Keratinocyte (primary cell): ENCODE results near the gene MPP2. TPM values are rescaled to one million over a fixed set of nuclear protein-coding genes. Genes with fewer than 3 reads are reported as not detected.

ENCODE experiments used
- DNase-seq: peaks from one replicate; pipeline ENCODE4 v3.0.0-alpha.2; 2011; ENCODE audit warnings: low read depth, missing footprints, low spot score
- FAIRE-seq: peaks from 2 replicates; lab custom pipeline; 2011; peaks lifted over from hg19 to GRCh38; lab: Jason Lieb, UNC
- H2AFZ ChIP-seq: 2 replicates; pipeline ENCODE4 v1.6.0; 2012; ENCODE audit warnings: low read length, control low read depth, inconsistent platforms; ENCODE audit not compliant: control insufficient read depth
- H3K27ac ChIP-seq: 2 replicates; pipeline ENCODE4 v1.5.1; 2011; ENCODE audit warnings: low read length; ENCODE audit not compliant: control insufficient read depth, insufficient read depth
- H3K27me3 ChIP-seq: 3 replicates; pipeline ENCODE4 v1.6.0; 2011; ENCODE audit warnings: low read length; ENCODE audit not compliant: control insufficient read depth, insufficient read depth; ENCODE audit errors: extremely low read depth
- H3K36me3 ChIP-seq, 2 experiments: 2 replicates in 1 of 2; 3 replicates in 1 of 2; pipeline ENCODE4 v1.5.1; 2011; ENCODE audit warnings: low read length in 2 of 2, mild to moderate bottlenecking in 1 of 2; ENCODE audit not compliant: control insufficient read depth in 2 of 2, insufficient read depth in 2 of 2; ENCODE audit errors: extremely low read depth in 1 of 2
- H3K4me1 ChIP-seq: 3 replicates; pipeline ENCODE4 v1.5.1; 2011; ENCODE audit warnings: low read length; ENCODE audit not compliant: control insufficient read depth, insufficient read depth; ENCODE audit errors: extremely low read depth
- H3K4me2 ChIP-seq: 3 replicates; pipeline ENCODE4 v1.6.0; 2011; ENCODE audit warnings: low read depth, low read length; ENCODE audit not compliant: control insufficient read depth, insufficient read depth; ENCODE audit errors: extremely low read depth
- H3K4me3 ChIP-seq, 3 experiments: fragments of 200-600 bp in 1 of 3; sonication (generic) in 1 of 3; 2 replicates in 2 of 3; 3 replicates in 1 of 3; pipeline ENCODE4 v1.5.1; 2011 to 2016; ENCODE audit warnings: low read length in 3 of 3, mild to moderate bottlenecking in 3 of 3, control low read depth in 2 of 3, inconsistent platforms in 1 of 3, low read depth in 1 of 3, mixed read lengths in 1 of 3, mixed run types in 1 of 3, moderate library complexity in 1 of 3; ENCODE audit not compliant: control insufficient read depth in 2 of 3, insufficient read depth in 2 of 3; ENCODE audit errors: extremely low read depth in 1 of 3
- H3K79me2 ChIP-seq: 2 replicates; pipeline ENCODE4 v1.6.0; 2012; ENCODE audit warnings: low read length; ENCODE audit not compliant: control insufficient read depth, insufficient read depth
- H3K9ac ChIP-seq: 3 replicates; pipeline ENCODE4 v1.6.0; 2011; ENCODE audit warnings: low read length; ENCODE audit not compliant: control insufficient read depth, insufficient read depth; ENCODE audit errors: extremely low read depth
- H3K9me1 ChIP-seq: 3 replicates; pipeline ENCODE4 v1.6.0; 2011; ENCODE audit warnings: low read length; ENCODE audit not compliant: control insufficient read depth, insufficient read depth; ENCODE audit errors: extremely low read depth
- H3K9me3 ChIP-seq: 2 replicates; pipeline ENCODE4 v1.5.1; 2012; ENCODE audit warnings: low read depth, low read length; ENCODE audit not compliant: control insufficient read depth
- H4K20me1 ChIP-seq: 3 replicates; pipeline ENCODE4 v1.6.0; 2011; ENCODE audit warnings: low read length; ENCODE audit not compliant: control insufficient read depth, insufficient read depth; ENCODE audit errors: extremely low read depth
- CTCF ChIP-seq, 3 experiments: IDR thresholded peaks in 1 of 3; conservative IDR thresholded peaks in 1 of 3; optimal IDR thresholded peaks in 1 of 3; 2 replicates in 2 of 3; 3 replicates in 1 of 3; pipeline versions ENCODE3 to v1.5.1; 2011; ENCODE audit warnings: low read length in 3 of 3, mild to moderate bottlenecking in 3 of 3, moderate library complexity in 2 of 3, control low read depth in 1 of 3, inconsistent platforms in 1 of 3; ENCODE audit not compliant: insufficient read depth in 2 of 3; ENCODE audit errors: extremely low read depth in 1 of 3
- EZH2 ChIP-seq: IDR thresholded peaks from one replicate; pipeline ENCODE4 v1.6.1; 2012; ENCODE audit warnings: inconsistent platforms, mild to moderate bottlenecking, low read length, moderate library complexity
- dilution Hi-C: fragments of 300-500 bp; cut with MboI; formaldehyde crosslinking; loops from one replicate; pipeline ENCODE4 v1.7.0; 2020; ENCODE audit warnings: low sequenced_read_pairs; ENCODE audit not compliant: extremely low pct_ligation_motif_present
- polyA plus RNA-seq, 5 experiments: library from polyadenylated mRNA; depleted of rRNA in 3 of 5; stranded (reverse) in 3 of 5; stranded (forward) in 1 of 5; unstranded in 1 of 5; fragments of >200 nt; gene quantifications; 1 replicate in 1 of 5; 2 replicates in 3 of 5; 3 replicates in 1 of 5; pipeline versions ENCODE4 v1.2.1 to v1.2.3, GENCODE V29; 2011 to 2012; ENCODE audit warnings: missing spikeins in 2 of 5, low read depth in 1 of 5, low replicate concordance in 1 of 5

The MPP2 gene
- polyA plus RNA-seq, 1 donor (not counting 4 experiments of a cell fraction or from before 2014, with no cell fraction given) = 0.12 TPM

- dilution Hi-C loops = no loop called here
- Histone ChIP-seq H4K20me1 (no peaks in the 10 kb centered on the region), H2AFZ (no peak overlapping the region), H3K4me3 (no peak overlapping the region), H3K9me3 (no peaks in the 10 kb centered on the region), H3K27ac (no peak overlapping the region), H3K9ac (no peak overlapping the region), H3K79me2 (no peaks in the 10 kb centered on the region), H3K27me3 (peaks cover 18% of the 10 kb centered on the region), H3K36me3 (no peaks in the 10 kb centered on the region), H3K4me2 (no peak overlapping the region), H3K9me1 (no peaks in the 10 kb centered on the region), H3K4me1 (peaks cover 10% of the 10 kb centered on the region)
- DNase-seq = no peak
- no peak for TF ChIP-seq EZH2
- no peak for TF ChIP-seq CTCF (optimal IDR thresholded peaks at IDR 0.05 in 1 of 3, IDR thresholded peaks at IDR 0.05 in 1 of 3, conservative IDR thresholded peaks at IDR 0.05 in 1 of 3; ENCODE audit: extremely low read depth in 1 of 3, insufficient read depth in 2 of 3, low read length in 3 of 3)
- no peak for FAIRE-seq
These were observed 39.4 kb upstream of the MPP2 start for GRCh38 chr17:43946781-43947180.

GRCh38 chr17:43945074-43945829 lies 37.9 kb upstream of the MPP2 start:
- H3K27ac ChIP-seq = no peak overlapping the region
- no peak overlapping the region for H3K4me2 ChIP-seq
- no peak overlapping the region for H2AFZ ChIP-seq
- H3K4me3 ChIP-seq = no peak overlapping the region
- H3K4me1 ChIP-seq = peaks cover 10% of the 10 kb centered on the region
- no peaks in the 10 kb centered on the region for H3K9me3 ChIP-seq
- H3K79me2 ChIP-seq = no peaks in the 10 kb centered on the region
- H4K20me1 ChIP-seq = no peaks in the 10 kb centered on the region
- TF ChIP-seq EZH2 (no peak), CTCF (optimal IDR thresholded peaks at IDR 0.05 in 1 of 3, IDR thresholded peaks at IDR 0.05 in 1 of 3, conservative IDR thresholded peaks at IDR 0.05 in 1 of 3; ENCODE audit: extremely low read depth in 1 of 3, insufficient read depth in 2 of 3, low read length in 3 of 3) (no peak)
- peaks cover 5% of the 10 kb centered on the region for H3K27me3 ChIP-seq
- FAIRE-seq = no peak
- no peaks in the 10 kb centered on the region for H3K9me1 ChIP-seq
- dilution Hi-C loops = no loop called here
- H3K9ac ChIP-seq = no peak overlapping the region
- no peak for DNase-seq
- H3K36me3 ChIP-seq = no peaks in the 10 kb centered on the region
